Activated B cell treated with CpG ODN at 0.5 μM for 24 hours (primary cell): Measurements from ENCODE around the gene MAPK14. TPM values are rescaled to one million over a fixed set of nuclear protein-coding genes. Genes with fewer than 3 reads are reported as not detected.

Experiments used
- ATAC-seq: fragments of 200-7000 bp; cut with Tn5 transposase; one replicate; pipeline ENCODE4 v1.10.0; 2021; ENCODE audit warnings: low read depth, mild to moderate bottlenecking, moderate library complexity
- CTCF ChIA-PET: fragments of 350-600 bp; sonication (Branson Sonifier 250); formaldehyde crosslinking; loops from one replicate; lab custom pipeline; 2021; ENCODE audit warnings: antibody characterized with exemption; lab: Charles Lee
- POLR2A ChIA-PET: fragments of 350-600 bp; sonication (Branson Sonifier 250); formaldehyde crosslinking; loops from one replicate; lab custom pipeline; 2021; ENCODE audit warnings: antibody characterized with exemption; lab: Charles Lee
- DNase-seq: peaks from one replicate; pipeline ENCODE4 v3.0.0; 2022
- H3K27ac Mint-ChIP-seq: one replicate; pipeline ENCODE4 v1.8.0; 2020; ENCODE audit warnings: mixed read lengths
- H3K27me3 Mint-ChIP-seq: one replicate; pipeline ENCODE4 v1.8.0; 2021; ENCODE audit warnings: mixed read lengths
- H3K36me3 Mint-ChIP-seq: one replicate; pipeline ENCODE4 v1.8.0; 2021; ENCODE audit warnings: low read depth, mixed read lengths
- H3K4me1 Mint-ChIP-seq: one replicate; pipeline ENCODE4 v1.8.0; 2021; ENCODE audit warnings: mixed read lengths
- H3K4me3 Mint-ChIP-seq: one replicate; pipeline ENCODE4 v1.8.0; 2020; ENCODE audit warnings: mild to moderate bottlenecking, mixed read lengths
- H3K9me3 Mint-ChIP-seq: one replicate; pipeline ENCODE4 v1.8.0; 2020; ENCODE audit warnings: mixed read lengths
- intact Hi-C: fragments of 100-400 bp; cut with micrococcal nuclease; formaldehyde crosslinking; loops from one replicate; pipeline ENCODE4 v1.15.1; 2024
- total RNA-seq: library from RNA; stranded (reverse); gene quantifications from 2 replicates; pipeline ENCODE4 v1.2.3, GENCODE V29; 2022
- TF ChIP-seq, protein P1 (sequence below): fragments of 200-600 bp; IDR thresholded peaks from one replicate; pipeline ENCODE4 v1.8.0; 2022; ENCODE audit warnings: antibody characterized with exemption, mild to moderate bottlenecking

The MAPK14 gene
- total RNA-seq, 1 donor from 2014 or later = 45.4 TPM

DNA sequence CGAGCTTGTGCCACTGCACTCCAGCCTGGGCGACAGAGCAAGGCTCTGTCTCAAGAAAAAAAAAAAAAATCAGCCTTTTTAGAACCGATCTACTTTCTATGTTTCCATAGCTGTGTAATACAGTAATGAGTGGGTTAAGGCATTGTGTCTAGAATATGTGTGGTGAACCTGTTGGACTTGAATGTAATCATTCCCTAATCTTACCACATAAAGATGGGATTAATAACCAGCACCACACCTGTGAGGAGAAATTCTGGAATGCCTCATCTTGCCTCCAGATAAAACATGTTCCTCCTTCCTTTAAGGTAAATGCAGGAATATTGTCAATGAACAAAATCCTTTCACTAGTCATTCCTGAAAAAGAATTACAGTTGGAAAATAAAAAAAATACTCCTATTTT lies 43.7 kb downstream of the MAPK14 start:
- Mint-ChIP-seq H3K36me3 (peaks cover 22% of the 10 kb centered on the region), H3K27ac (no peak overlapping the region), H3K4me1 (peaks cover 16% of the 10 kb centered on the region), H3K4me3 (no peak overlapping the region), H3K27me3 (no peaks in the 10 kb centered on the region), H3K9me3 (no peaks in the 10 kb centered on the region)
- ATAC-seq (no peak), DNase-seq (no peak)
- POLR2A ChIA-PET = interaction anchor here (0.6 to 0.7 kb wide), 2 partner anchors 43 to 77 kb away, joined by 6 read pairs; no protein-coding TSS in a partner anchor
- CTCF ChIA-PET = interaction anchor here (0.6 kb wide), 1 partner anchor 22 kb away, joined by 4 read pairs; no protein-coding TSS in a partner anchor
- intact Hi-C loops = no loop called here
- TF ChIP-seq, protein P1, sequence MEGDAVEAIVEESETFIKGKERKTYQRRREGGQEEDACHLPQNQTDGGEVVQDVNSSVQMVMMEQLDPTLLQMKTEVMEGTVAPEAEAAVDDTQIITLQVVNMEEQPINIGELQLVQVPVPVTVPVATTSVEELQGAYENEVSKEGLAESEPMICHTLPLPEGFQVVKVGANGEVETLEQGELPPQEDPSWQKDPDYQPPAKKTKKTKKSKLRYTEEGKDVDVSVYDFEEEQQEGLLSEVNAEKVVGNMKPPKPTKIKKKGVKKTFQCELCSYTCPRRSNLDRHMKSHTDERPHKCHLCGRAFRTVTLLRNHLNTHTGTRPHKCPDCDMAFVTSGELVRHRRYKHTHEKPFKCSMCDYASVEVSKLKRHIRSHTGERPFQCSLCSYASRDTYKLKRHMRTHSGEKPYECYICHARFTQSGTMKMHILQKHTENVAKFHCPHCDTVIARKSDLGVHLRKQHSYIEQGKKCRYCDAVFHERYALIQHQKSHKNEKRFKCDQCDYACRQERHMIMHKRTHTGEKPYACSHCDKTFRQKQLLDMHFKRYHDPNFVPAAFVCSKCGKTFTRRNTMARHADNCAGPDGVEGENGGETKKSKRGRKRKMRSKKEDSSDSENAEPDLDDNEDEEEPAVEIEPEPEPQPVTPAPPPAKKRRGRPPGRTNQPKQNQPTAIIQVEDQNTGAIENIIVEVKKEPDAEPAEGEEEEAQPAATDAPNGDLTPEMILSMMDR = no peak

DNA sequence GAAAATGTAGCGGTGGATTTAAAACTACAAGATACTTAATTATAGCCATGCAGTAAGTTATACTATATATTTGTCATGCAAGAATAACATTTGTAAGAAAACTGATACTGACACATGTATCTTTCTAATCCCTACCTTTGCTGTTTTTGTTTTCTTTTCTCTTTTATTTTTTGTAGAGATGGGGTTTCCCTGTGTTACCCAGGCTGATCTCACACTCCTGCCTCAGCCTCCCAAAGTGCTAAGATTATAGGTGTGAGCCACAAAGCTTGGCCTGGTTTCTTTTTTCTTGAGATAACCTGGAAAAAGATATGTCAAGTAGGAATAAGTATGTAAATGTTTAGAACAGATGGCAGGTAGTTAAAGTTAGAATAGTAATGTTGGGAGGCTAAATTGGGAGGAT lies 44.1 kb downstream of the MAPK14 start:
- TF ChIP-seq, protein P1 = no peak
- no peak for DNase-seq
- H3K27ac Mint-ChIP-seq = peak overlapping the region; percentile 41
- ATAC-seq = no peak
- CTCF ChIA-PET = no interaction called here
- H3K36me3 Mint-ChIP-seq = peaks cover 23% of the 10 kb centered on the region
- H3K27me3 Mint-ChIP-seq = no peaks in the 10 kb centered on the region
- no peak overlapping the region for H3K4me3 Mint-ChIP-seq
- H3K9me3 Mint-ChIP-seq = no peaks in the 10 kb centered on the region
- intact Hi-C loops = no loop called here
- H3K4me1 Mint-ChIP-seq = peaks cover 12% of the 10 kb centered on the region
- POLR2A ChIA-PET = interaction anchor here (0.6 kb wide), 1 partner anchor 78 kb away, joined by 6 read pairs; no protein-coding TSS in a partner anchor

DNA sequence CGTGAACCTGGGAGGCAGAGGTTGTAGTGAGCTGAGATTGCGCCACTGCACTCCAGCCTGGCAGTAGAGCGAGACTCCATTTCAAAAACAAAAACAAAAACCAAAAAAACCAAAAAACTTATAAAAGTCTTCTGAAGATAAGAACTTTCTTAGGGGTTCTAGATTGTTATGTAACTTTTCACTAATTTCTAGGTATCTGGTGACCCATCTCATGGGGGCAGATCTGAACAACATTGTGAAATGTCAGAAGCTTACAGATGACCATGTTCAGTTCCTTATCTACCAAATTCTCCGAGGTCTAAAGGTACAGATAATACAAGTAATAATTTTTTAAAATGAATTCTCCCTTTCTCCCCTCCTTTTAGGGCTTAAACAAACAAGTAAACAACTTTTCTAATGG lies 45.1 kb downstream of the MAPK14 start:
- Mint-ChIP-seq H3K27me3 (no peaks in the 10 kb centered on the region), H3K4me3 (no peak overlapping the region), H3K36me3 (peaks cover 31% of the 10 kb centered on the region), H3K27ac (no peak overlapping the region), H3K4me1 (peaks cover 11% of the 10 kb centered on the region), H3K9me3 (no peaks in the 10 kb centered on the region)
- ChIA-PET POLR2A (no interaction called here), CTCF (interaction anchor here (0.7 kb wide), 1 partner anchor 51 kb away, joined by 3 read pairs; no protein-coding TSS in a partner anchor)
- TF ChIP-seq, protein P1 = no peak
- DNase-seq (no peak), ATAC-seq (no peak)
- intact Hi-C loops = no loop called here

DNA sequence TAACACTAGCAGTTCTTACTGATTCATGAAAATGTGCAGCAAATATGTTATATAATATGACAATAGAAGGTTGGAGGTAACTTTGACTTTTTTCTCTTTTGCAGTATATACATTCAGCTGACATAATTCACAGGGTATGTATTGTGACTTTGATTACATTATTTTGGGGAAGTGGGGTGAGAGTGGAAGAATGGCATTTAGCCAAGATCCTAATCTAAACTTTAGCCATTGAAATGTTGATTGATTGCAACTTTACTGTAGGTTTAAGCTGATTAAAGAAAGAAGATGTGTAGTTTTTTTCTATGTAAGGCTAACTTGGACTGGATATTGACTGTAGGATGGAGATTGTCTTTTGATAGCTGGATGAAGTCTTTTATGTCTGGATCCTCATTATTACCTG lies 46.0 kb downstream of the MAPK14 start:
- ATAC-seq (no peak), DNase-seq (no peak)
- peaks cover 2% of the 10 kb centered on the region for H3K4me1 Mint-ChIP-seq
- no peak overlapping the region for H3K27ac Mint-ChIP-seq
- H3K9me3 Mint-ChIP-seq = no peaks in the 10 kb centered on the region
- H3K4me3 Mint-ChIP-seq = no peak overlapping the region
- ChIA-PET CTCF (interaction anchor here (0.7 to 0.8 kb wide), 2 partner anchors 22 to 50 kb away, joined by 3 read pairs; no protein-coding TSS in a partner anchor), POLR2A (no interaction called here)
- peaks cover 40% of the 10 kb centered on the region for H3K36me3 Mint-ChIP-seq
- TF ChIP-seq, protein P1 = no peak
- intact Hi-C loops = no loop called here
- H3K27me3 Mint-ChIP-seq = no peaks in the 10 kb centered on the region

DNA sequence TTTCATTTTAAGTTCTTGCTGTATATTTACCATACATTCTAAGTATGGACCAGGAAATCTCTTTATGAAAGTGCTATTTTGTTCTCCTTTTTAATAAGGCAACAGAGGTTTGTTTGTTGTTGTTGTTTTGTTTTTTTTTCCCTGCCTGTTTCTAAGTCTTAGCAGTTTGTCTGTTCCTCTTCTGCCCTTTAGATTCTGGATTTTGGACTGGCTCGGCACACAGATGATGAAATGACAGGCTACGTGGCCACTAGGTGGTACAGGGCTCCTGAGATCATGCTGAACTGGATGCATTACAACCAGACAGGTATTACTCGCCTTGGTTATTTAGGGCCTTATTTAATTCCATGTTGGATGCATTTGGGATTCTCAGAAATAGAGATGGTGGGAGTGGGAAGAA lies 48.0 kb downstream of the MAPK14 start:
- TF ChIP-seq, protein P1 = no peak
- Mint-ChIP-seq H3K36me3 (peaks cover 59% of the 10 kb centered on the region), H3K27me3 (no peaks in the 10 kb centered on the region), H3K4me1 (peaks cover 5% of the 10 kb centered on the region), H3K27ac (peak overlapping the region; percentile 0), H3K4me3 (no peak overlapping the region), H3K9me3 (no peaks in the 10 kb centered on the region)
- ChIA-PET CTCF (interaction anchor here (1.3 kb wide), 1 partner anchor 55 kb away, joined by 3 read pairs; the partner anchor contains the start of gene MAPK13), POLR2A (no interaction called here)
- ATAC-seq (no peak), DNase-seq (no peak)
- intact Hi-C loops = loop anchor here (5.0 kb wide), 1 partner anchor 122 kb away; the partner anchor contains the start of gene BRPF3
